Spleen (tissue), 7 donors: ENCODE data around the gene FKBP9.

Experiments
- POLR2A ChIP-seq, 3 donors: fragments of 450-650 bp; IDR thresholded peaks; one replicate each; pipeline ENCODE4 v1.5.1; 2017; ENCODE audit warnings: antibody characterized with exemption in 3 of 3, mild to moderate bottlenecking in 1 of 3
- POLR2AphosphoS5 ChIP-seq, 3 donors: sonication (generic); formaldehyde crosslinking; IDR thresholded peaks; one replicate each; pipeline ENCODE4 v1.5.1; 2017; ENCODE audit warnings: antibody characterized with exemption in 3 of 3
- TF ChIP-seq, protein P1 (sequence below), 11 experiments: fragments of 200-600 bp in 7 of 11; fragments of 450-650 bp in 4 of 11; sonication (generic) in 4 of 11; IDR thresholded peaks in 8 of 11; conservative IDR thresholded peaks in 3 of 11; 1 replicate in 7 of 11; 2 replicates in 4 of 11; pipeline versions ENCODE4 v1.4.0 to v1.8.0; 2016 to 2021; ENCODE audit warnings: antibody characterized with exemption in 11 of 11, inconsistent platforms in 4 of 11, mild to moderate bottlenecking in 1 of 11
- donor health status: DM: no; HTN: no; CAD: no; lungs with moderate emphysema.
- donor health status: DM: no; HTN: no; CAD: no.
- donor health status: DM: no; HTN: no; CAD: no.

DNA sequence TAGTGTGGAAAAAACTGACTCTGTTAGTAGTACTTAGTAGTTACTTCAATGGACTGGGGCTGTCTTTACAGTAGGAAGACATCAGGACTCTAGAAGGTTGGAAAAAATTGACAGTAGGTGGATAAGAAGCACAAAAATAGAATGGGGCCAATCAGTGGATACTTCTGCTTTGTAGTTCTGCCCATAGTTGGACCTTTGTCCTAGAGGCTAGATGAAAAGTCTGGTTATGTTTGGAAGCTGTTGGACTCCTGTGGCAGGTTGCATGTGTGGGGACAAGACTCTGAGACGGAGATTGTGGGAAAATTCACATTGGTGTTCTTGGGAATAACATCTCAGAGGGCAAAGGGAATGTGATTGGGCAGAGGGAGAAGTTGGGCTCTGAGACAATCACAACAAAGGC is 47.0 kb upstream of the FKBP9 start:
- TF ChIP-seq, protein P1, sequence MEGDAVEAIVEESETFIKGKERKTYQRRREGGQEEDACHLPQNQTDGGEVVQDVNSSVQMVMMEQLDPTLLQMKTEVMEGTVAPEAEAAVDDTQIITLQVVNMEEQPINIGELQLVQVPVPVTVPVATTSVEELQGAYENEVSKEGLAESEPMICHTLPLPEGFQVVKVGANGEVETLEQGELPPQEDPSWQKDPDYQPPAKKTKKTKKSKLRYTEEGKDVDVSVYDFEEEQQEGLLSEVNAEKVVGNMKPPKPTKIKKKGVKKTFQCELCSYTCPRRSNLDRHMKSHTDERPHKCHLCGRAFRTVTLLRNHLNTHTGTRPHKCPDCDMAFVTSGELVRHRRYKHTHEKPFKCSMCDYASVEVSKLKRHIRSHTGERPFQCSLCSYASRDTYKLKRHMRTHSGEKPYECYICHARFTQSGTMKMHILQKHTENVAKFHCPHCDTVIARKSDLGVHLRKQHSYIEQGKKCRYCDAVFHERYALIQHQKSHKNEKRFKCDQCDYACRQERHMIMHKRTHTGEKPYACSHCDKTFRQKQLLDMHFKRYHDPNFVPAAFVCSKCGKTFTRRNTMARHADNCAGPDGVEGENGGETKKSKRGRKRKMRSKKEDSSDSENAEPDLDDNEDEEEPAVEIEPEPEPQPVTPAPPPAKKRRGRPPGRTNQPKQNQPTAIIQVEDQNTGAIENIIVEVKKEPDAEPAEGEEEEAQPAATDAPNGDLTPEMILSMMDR (IDR thresholded peaks at IDR 0.05 in 8 of 11, conservative IDR thresholded peaks at IDR 0.05 in 3 of 11) = no peak
- TF ChIP-seq POLR2A (IDR thresholded peaks at IDR 0.05) (no peak), POLR2AphosphoS5 (IDR thresholded peaks at IDR 0.05) (no peak)
